22Rv1 (cell line): ENCODE results near the gene C14orf132.

Experiments
- CTCF ChIP-seq: fragments of 450-650 bp; IDR thresholded peaks from 2 replicates; pipeline ENCODE4 v1.5.1; 2017; ENCODE audit warnings: mild to moderate bottlenecking
- ZFX ChIP-seq: fragments of 450-650 bp; IDR thresholded peaks from 2 replicates; pipeline ENCODE4 v1.6.1; 2017; ENCODE audit warnings: antibody characterized with exemption, borderline replicate concordance

GRCh38 chr14:96050482-96050881, 11.3 kb downstream of the C14orf132 start:
- TF ChIP-seq CTCF (no peak), ZFX (no peak)
